ENCODE results near the gene RAPGEF4. TPM values are rescaled to one million over a fixed set of nuclear protein-coding genes. Genes with fewer than 3 reads are reported as not detected.

The RAPGEF4 gene
- total RNA-seq, 1 experiment from 2014 or later: 0.62 TPM

DNA sequence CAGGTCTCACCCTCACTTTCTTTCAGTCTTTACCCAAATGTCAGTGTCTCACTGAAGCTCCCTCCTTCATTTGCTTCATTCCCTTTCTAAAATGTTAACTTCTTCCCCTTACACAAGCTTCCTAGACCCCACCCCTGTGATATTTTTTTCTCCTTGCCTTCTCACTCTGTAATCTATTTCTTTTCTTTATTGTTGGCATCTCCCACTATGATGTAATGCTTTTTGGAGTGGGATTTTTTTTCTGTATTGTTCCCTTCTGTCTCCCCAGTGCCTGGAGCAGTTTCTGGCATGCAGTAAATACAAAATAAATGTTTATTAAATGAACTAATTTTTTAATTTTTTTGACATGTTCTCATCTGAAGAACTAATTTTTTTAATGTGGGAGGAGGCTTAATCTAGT, 284.1 kb downstream of the RAPGEF4 start:
- intact Hi-C loops (cut with micrococcal nuclease; ENCODE audit: unreplicated experiment) (loop anchor here (5.0 kb wide), 1 partner anchor 212 kb away; no protein-coding TSS in a partner anchor), in situ Hi-C loops (cut with HindIII; ENCODE audit: low pct_unique_long_range_greater_than_20kb, low sequenced_read_pairs) (no loop called here)
- ChIA-PET CTCF (no interaction called here), POLR2A (no interaction called here)
- TF ChIP-seq POLR2AphosphoS5 (IDR thresholded peaks at IDR 0.05; ENCODE audit: low read depth, low read length) (no peak), TCF7L2 (IDR thresholded peaks at IDR 0.05; ENCODE audit: low read depth, low read length) (no peak), SIN3A (IDR thresholded peaks at IDR 0.05; ENCODE audit: borderline replicate concordance, insufficient read depth, low read depth, low read length) (no peak)
- TF ChIP-seq, protein P1, sequence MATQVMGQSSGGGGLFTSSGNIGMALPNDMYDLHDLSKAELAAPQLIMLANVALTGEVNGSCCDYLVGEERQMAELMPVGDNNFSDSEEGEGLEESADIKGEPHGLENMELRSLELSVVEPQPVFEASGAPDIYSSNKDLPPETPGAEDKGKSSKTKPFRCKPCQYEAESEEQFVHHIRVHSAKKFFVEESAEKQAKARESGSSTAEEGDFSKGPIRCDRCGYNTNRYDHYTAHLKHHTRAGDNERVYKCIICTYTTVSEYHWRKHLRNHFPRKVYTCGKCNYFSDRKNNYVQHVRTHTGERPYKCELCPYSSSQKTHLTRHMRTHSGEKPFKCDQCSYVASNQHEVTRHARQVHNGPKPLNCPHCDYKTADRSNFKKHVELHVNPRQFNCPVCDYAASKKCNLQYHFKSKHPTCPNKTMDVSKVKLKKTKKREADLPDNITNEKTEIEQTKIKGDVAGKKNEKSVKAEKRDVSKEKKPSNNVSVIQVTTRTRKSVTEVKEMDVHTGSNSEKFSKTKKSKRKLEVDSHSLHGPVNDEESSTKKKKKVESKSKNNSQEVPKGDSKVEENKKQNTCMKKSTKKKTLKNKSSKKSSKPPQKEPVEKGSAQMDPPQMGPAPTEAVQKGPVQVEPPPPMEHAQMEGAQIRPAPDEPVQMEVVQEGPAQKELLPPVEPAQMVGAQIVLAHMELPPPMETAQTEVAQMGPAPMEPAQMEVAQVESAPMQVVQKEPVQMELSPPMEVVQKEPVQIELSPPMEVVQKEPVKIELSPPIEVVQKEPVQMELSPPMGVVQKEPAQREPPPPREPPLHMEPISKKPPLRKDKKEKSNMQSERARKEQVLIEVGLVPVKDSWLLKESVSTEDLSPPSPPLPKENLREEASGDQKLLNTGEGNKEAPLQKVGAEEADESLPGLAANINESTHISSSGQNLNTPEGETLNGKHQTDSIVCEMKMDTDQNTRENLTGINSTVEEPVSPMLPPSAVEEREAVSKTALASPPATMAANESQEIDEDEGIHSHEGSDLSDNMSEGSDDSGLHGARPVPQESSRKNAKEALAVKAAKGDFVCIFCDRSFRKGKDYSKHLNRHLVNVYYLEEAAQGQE (IDR thresholded peaks at IDR 0.05; ENCODE audit: insufficient read depth in 1 of 2, low read depth in 2 of 2, low read length in 1 of 2): no peak
- TF ChIP-seq, protein P2, sequence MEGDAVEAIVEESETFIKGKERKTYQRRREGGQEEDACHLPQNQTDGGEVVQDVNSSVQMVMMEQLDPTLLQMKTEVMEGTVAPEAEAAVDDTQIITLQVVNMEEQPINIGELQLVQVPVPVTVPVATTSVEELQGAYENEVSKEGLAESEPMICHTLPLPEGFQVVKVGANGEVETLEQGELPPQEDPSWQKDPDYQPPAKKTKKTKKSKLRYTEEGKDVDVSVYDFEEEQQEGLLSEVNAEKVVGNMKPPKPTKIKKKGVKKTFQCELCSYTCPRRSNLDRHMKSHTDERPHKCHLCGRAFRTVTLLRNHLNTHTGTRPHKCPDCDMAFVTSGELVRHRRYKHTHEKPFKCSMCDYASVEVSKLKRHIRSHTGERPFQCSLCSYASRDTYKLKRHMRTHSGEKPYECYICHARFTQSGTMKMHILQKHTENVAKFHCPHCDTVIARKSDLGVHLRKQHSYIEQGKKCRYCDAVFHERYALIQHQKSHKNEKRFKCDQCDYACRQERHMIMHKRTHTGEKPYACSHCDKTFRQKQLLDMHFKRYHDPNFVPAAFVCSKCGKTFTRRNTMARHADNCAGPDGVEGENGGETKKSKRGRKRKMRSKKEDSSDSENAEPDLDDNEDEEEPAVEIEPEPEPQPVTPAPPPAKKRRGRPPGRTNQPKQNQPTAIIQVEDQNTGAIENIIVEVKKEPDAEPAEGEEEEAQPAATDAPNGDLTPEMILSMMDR (IDR thresholded peaks at IDR 0.05): no peak
- Histone ChIP-seq H3K27ac (ENCODE audit: low read length) (peak overlapping the region; percentile 31; the same call in 1 of the 2 replicates), H3K36me3 (ENCODE audit: control insufficient read depth, insufficient read depth, low read length) (no peaks in the 10 kb centered on the region), H3K4me3 (ENCODE audit: low read depth in 2 of 2, low read length in 2 of 2) (no peak overlapping the region), H3K9me3 (ENCODE audit: control insufficient read depth, insufficient read depth, low read depth, low read length) (no peaks in the 10 kb centered on the region), H3K4me1 (ENCODE audit: control insufficient read depth, insufficient read depth, low read length) (0 out of 2 replicates have a peak, but pooled peaks cover 8% of the 10 kb centered on the region), H3K27me3 (ENCODE audit: control insufficient read depth, insufficient read depth, low read length) (no peaks in the 10 kb centered on the region)
- DNase-seq (ENCODE audit: low read depth, low spot score) (no peak), ATAC-seq (no peak)
- no TSS peak for BruUV-seq (replicated peaks)

DNA sequence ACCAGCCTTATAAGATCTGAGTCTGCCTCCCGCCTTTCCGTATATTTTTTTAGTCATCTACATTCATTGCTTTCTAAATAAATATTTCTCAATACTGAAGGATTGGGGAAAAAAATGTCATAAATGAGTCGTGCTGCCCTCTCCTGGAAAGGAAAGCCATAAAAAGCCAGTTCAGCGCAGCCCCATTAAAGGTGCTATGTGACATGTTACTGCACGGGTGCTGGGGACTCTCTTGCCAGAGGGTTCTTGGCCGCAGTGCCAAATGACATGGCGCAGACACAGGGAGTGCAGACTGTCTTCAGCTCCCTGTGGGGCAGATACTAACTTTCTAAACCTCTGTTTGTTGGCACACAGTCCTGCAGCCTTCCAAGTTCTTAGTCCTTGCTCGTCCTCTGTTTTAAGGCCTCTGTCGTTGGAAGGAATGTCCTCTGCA, 286.3 kb downstream of the RAPGEF4 start:
- CTCF ChIA-PET: interaction anchor here (0.6 kb wide), 1 partner anchor 36 kb away, joined by 3 read pairs; no protein-coding TSS in a partner anchor

More for the DNA sequence above, 286.3 kb downstream of the RAPGEF4 start:
- peak; percentile 71 for ATAC-seq
- POLR2A ChIA-PET: no interaction called here
- peaks cover 17% of the 10 kb centered on the region for H3K4me1 ChIP-seq (ENCODE audit: control insufficient read depth, insufficient read depth, low read length)
- H3K36me3 ChIP-seq (ENCODE audit: control insufficient read depth, insufficient read depth, low read length): no peaks in the 10 kb centered on the region
- H3K4me3 ChIP-seq (ENCODE audit: low read depth in 2 of 2, low read length in 2 of 2): no peak overlapping the region
- TF ChIP-seq, protein P2 (IDR thresholded peaks at IDR 0.05): peak; percentile 69
- no peak for TF ChIP-seq SIN3A (IDR thresholded peaks at IDR 0.05; ENCODE audit: borderline replicate concordance, insufficient read depth, low read depth, low read length)
- in situ Hi-C loops (cut with HindIII; ENCODE audit: low pct_unique_long_range_greater_than_20kb, low sequenced_read_pairs): no loop called here
- peak overlapping the region; percentile 72; the same call in 1 of the 2 replicates for H3K27ac ChIP-seq (ENCODE audit: low read length)
- intact Hi-C loops (cut with micrococcal nuclease; ENCODE audit: unreplicated experiment): loop anchor here (5.0 kb wide), 1 partner anchor 215 kb away; no protein-coding TSS in a partner anchor
- no peak for DNase-seq (ENCODE audit: low read depth, low spot score)
- H3K9me3 ChIP-seq (ENCODE audit: control insufficient read depth, insufficient read depth, low read depth, low read length): no peaks in the 10 kb centered on the region
- BruUV-seq (replicated peaks): no TSS peak
- H3K27me3 ChIP-seq (ENCODE audit: control insufficient read depth, insufficient read depth, low read length): no peaks in the 10 kb centered on the region

All from Panc1 (cell line).